K562 (cell line): ENCODE data around the gene CRAT. TPM values are rescaled to one million over a fixed set of nuclear protein-coding genes. Genes with fewer than 3 reads are reported as not detected.

Experiments
- CREBBP ChIP-seq: IDR thresholded peaks from one replicate; pipeline ENCODE4 v1.6.1; 2012; ENCODE audit warnings: low read depth, mild to moderate bottlenecking, control low read depth, inconsistent platforms, low read length
- ESRRB ChIP-seq: fragments of 250-450 bp; sonication (Bioruptor Pico); IDR thresholded peaks from 2 replicates; pipeline ENCODE4 v1.5.0; 2020; ENCODE audit warnings: mild to moderate bottlenecking, moderate library complexity, borderline replicate concordance
- ETV6 ChIP-seq, 3 experiments: fragments of 150-350 bp in 1 of 3; sonication (generic) in 1 of 3; formaldehyde crosslinking in 1 of 3; IDR thresholded peaks; 2 replicates each; pipeline versions ENCODE4 v1.6.1 to v1.8.0; 2014 to 2022; ENCODE audit warnings: borderline replicate concordance in 2 of 3, low read depth in 2 of 3, antibody characterized with exemption in 1 of 3, low read length in 1 of 3, mild to moderate bottlenecking in 1 of 3, missing genetic modification reagents in 1 of 3
- HEY1 ChIP-seq: fragments of 250-450 bp; sonication (Bioruptor Pico); IDR thresholded peaks from 2 replicates; pipeline ENCODE4 v1.5.0; 2020; ENCODE audit warnings: mild to moderate bottlenecking, moderate library complexity, borderline replicate concordance
- HMG20A ChIP-seq: fragments of 450-650 bp; formaldehyde crosslinking; conservative IDR thresholded peaks from 2 replicates; pipeline ENCODE4 v1.4.0; 2020; ENCODE audit warnings: mild to moderate bottlenecking, mixed read lengths
- ID3 ChIP-seq, 2 experiments: fragments of 250-450 bp in 1 of 2; fragments of 450-650 bp in 1 of 2; sonication (Bioruptor Pico) in 1 of 2; IDR thresholded peaks; 2 replicates each; pipeline versions ENCODE4 v1.6.1 to v1.8.0; 2016 to 2021; ENCODE audit warnings: mild to moderate bottlenecking in 2 of 2, moderate library complexity in 2 of 2, missing compliant biosample characterization in 1 of 2, missing genetic modification characterization in 1 of 2
- KLF13 ChIP-seq: fragments of 450-650 bp; IDR thresholded peaks from 2 replicates; pipeline ENCODE4 v1.6.1; 2016; ENCODE audit warnings: missing genetic modification characterization, low read depth, mild to moderate bottlenecking, missing compliant biosample characterization, moderate library complexity, borderline replicate concordance
- KLF16 ChIP-seq: IDR thresholded peaks from 2 replicates; pipeline ENCODE4 v1.6.1; 2016; ENCODE audit warnings: antibody characterized with exemption
- MECOM ChIP-seq: fragments of 250-450 bp; sonication (Bioruptor Pico); IDR thresholded peaks from 2 replicates; pipeline ENCODE4 v1.8.0; 2022; ENCODE audit warnings: inconsistent platforms
- MTA1 ChIP-seq: fragments of 450-650 bp; IDR thresholded peaks from 2 replicates; pipeline ENCODE4 v1.6.1; 2017; ENCODE audit warnings: borderline replicate concordance
- MYNN ChIP-seq, 2 experiments: sonication (generic); formaldehyde crosslinking in 1 of 2; IDR thresholded peaks; 2 replicates each; pipeline versions ENCODE4 v1.5.0 to v1.6.1; 2016 to 2020; ENCODE audit warnings: antibody characterized with exemption in 1 of 2, missing genetic modification reagents in 1 of 2
- NR3C1 ChIP-seq: sonication (generic); formaldehyde crosslinking; IDR thresholded peaks from 2 replicates; pipeline ENCODE4 v1.8.1; 2022; ENCODE audit warnings: missing genetic modification reagents
- POLR2AphosphoS5 ChIP-seq: IDR thresholded peaks from 2 replicates; pipeline ENCODE4 v1.6.1; 2011; ENCODE audit warnings: mild to moderate bottlenecking, low read depth, low read length, moderate library complexity; ENCODE audit not compliant: control insufficient read depth, insufficient read depth
- POLR2B ChIP-seq: fragments of 450-650 bp; IDR thresholded peaks from 2 replicates; pipeline ENCODE4 v1.6.1; 2018; ENCODE audit warnings: low read depth; ENCODE audit not compliant: partially characterized antibody
- PTRF ChIP-seq: fragments of 450-650 bp; IDR thresholded peaks from 2 replicates; pipeline ENCODE4 v1.6.1; 2016; ENCODE audit warnings: mild to moderate bottlenecking, missing genetic modification characterization, missing compliant biosample characterization
- RFX5 ChIP-seq: IDR thresholded peaks from 2 replicates; pipeline ENCODE4 v1.6.1; 2011; ENCODE audit warnings: low read depth, mild to moderate bottlenecking, improper control_type of control experiment, low read length
- SAFB2 ChIP-seq: fragments of 200-400 bp; formaldehyde crosslinking; IDR thresholded peaks from 2 replicates; pipeline ENCODE4 v1.6.1; 2018; ENCODE audit warnings: borderline replicate concordance, low read length, low read depth, moderate library complexity; ENCODE audit not compliant: severe bottlenecking
- SNAPC5 ChIP-seq: fragments of 250-450 bp; sonication (Bioruptor Pico); IDR thresholded peaks from 2 replicates; pipeline ENCODE4 v1.8.0; 2021; ENCODE audit warnings: moderate library complexity, mild to moderate bottlenecking, inconsistent platforms
- TEAD1 ChIP-seq, 2 experiments: fragments of 450-650 bp in 1 of 2; sonication (generic) in 1 of 2; formaldehyde crosslinking; IDR thresholded peaks; 2 replicates each; pipeline versions ENCODE4 v1.4.0 to v1.8.0; 2020 to 2022; ENCODE audit warnings: mild to moderate bottlenecking in 2 of 2, missing genetic modification reagents in 1 of 2
- WHSC1 ChIP-seq: IDR thresholded peaks from one replicate; pipeline ENCODE4 v1.6.1; 2012; ENCODE audit warnings: low read length, control low read depth, inconsistent platforms
- ZNF146 ChIP-seq: IDR thresholded peaks from one replicate; pipeline ENCODE4 v1.6.1; 2018; ENCODE audit warnings: missing compliant biosample characterization; ENCODE audit not compliant: unreplicated experiment
- ZNF224 ChIP-seq: sonication (generic); formaldehyde crosslinking; IDR thresholded peaks from 2 replicates; pipeline ENCODE4 v1.8.0; 2022; ENCODE audit warnings: mild to moderate bottlenecking, missing genetic modification reagents
- ZNF384 ChIP-seq: IDR thresholded peaks from 2 replicates; pipeline ENCODE4 v1.6.1; 2012; ENCODE audit warnings: low read depth, low read length, improper control_type of control experiment
- ZNF639 ChIP-seq, 2 experiments: fragments of 200-800 bp in 1 of 2; sonication (Bioruptor generic) in 1 of 2; sonication (generic) in 1 of 2; formaldehyde crosslinking in 1 of 2; IDR thresholded peaks in 1 of 2; conservative IDR thresholded peaks in 1 of 2; 2 replicates each; pipeline versions ENCODE4 v1.5.0 to v1.6.1; 2016 to 2020; ENCODE audit warnings: missing compliant biosample characterization in 1 of 2, missing genetic modification characterization in 1 of 2, missing genetic modification reagents in 1 of 2
- ZNF699 ChIP-seq: fragments of 250-450 bp; sonication (Bioruptor Pico); IDR thresholded peaks from 2 replicates; pipeline ENCODE4 v1.8.0; 2021; ENCODE audit warnings: mild to moderate bottlenecking, moderate library complexity; ENCODE audit not compliant: insufficient replicate concordance
- polyA plus RNA-seq, 8 experiments: library from polyadenylated mRNA; depleted of rRNA in 4 of 8; stranded (reverse) in 5 of 8; unstranded in 3 of 8; fragments of >200 nt; fragmentation: Nextera tagmentation in 2 of 8; fragmentation: Illumina TruSeq in 1 of 8; extraction: Ambion mirVana in 2 of 8; extraction: Trizol in 1 of 8; gene quantifications; 2 replicates each; pipeline versions ENCODE4 v1.2.1 to v1.2.3, GENCODE V29; 2011 to 2014; ENCODE audit warnings: inconsistent platforms in 1 of 8, missing spikeins in 1 of 8
- total RNA-seq, 7 experiments: library from RNA; depleted of rRNA in 6 of 7; stranded (reverse); fragments of >200 nt in 6 of 7; fragmentation: Illumina TruSeq in 2 of 7; extraction: Trizol in 2 of 7; gene quantifications; 2 replicates each; pipeline versions ENCODE4 v1.2.1 to v1.2.3, GENCODE V29; 2011 to 2021; ENCODE audit warnings: low replicate concordance in 1 of 7

Gene CRAT
- total and polyA plus RNA-seq, 9 of the 15 experiments (the other 6 are each of a cell fraction or from before 2014, with no cell fraction given) = 0.20 to 13.8 (median 5.4) TPM

GRCh38 chr9:129080601-129081387, 29.8 kb downstream of the CRAT start, which contains the start of gene DOLPP1 (continued):
- no peak for TF ChIP-seq SNAPC5
- peak; percentile 36 to 66; a peak in 1 of 4 replicates for TF ChIP-seq TEAD1 (CRISPR knock-in tag; IDR thresholded peaks at IDR 0.05)
- peak; percentile 88 for TF ChIP-seq RFX5
- peak; percentile 90 for TF ChIP-seq POLR2B
- peak; percentile 81 for TF ChIP-seq POLR2AphosphoS5
- TF ChIP-seq ZNF699 (CRISPR knock-in tag) = no peak
- TF ChIP-seq KLF13 (tag) = no peak; the same call in 1 of the 2 replicates
- TF ChIP-seq ETV6 (IDR thresholded peaks at IDR 0.05; ENCODE audit: borderline replicate concordance in 1 of 2, low read depth in 2 of 2, low read length in 1 of 2) = no peak
- no peak for TF ChIP-seq ETV6 (CRISPR knock-in tag; IDR thresholded peaks at IDR 0.05; ENCODE audit: borderline replicate concordance)
- TF ChIP-seq ZNF639 (CRISPR knock-in tag; conservative IDR thresholded peaks at IDR 0.05 in 1 of 2, IDR thresholded peaks at IDR 0.05 in 1 of 2) = peak in 1 of 2 experiments; percentile 98; a peak in 2 of 4 replicates
- no peak for TF ChIP-seq CREBBP
- TF ChIP-seq NR3C1 (CRISPR knock-in tag) = no peak
- TF ChIP-seq ESRRB (CRISPR knock-in tag) = no peak
- peak; percentile 76 for TF ChIP-seq MECOM
- peak; percentile 11; the same call in 1 of the 2 replicates for TF ChIP-seq ZNF384
- TF ChIP-seq HMG20A = no peak
- no peak for TF ChIP-seq MYNN (IDR thresholded peaks at IDR 0.05)
- no peak for TF ChIP-seq MYNN (CRISPR knock-in tag; IDR thresholded peaks at IDR 0.05)
- TF ChIP-seq ZNF224 (CRISPR knock-in tag) = no peak
- TF ChIP-seq HEY1 = no peak
- TF ChIP-seq MTA1 = peak; percentile 29; the same call in 1 of the 2 replicates
- no peak for TF ChIP-seq ID3 (CRISPR knock-in tag; IDR thresholded peaks at IDR 0.05)
- no peak for TF ChIP-seq ID3 (tag; IDR thresholded peaks at IDR 0.05)
- peak; percentile 48; the same call in 1 of the 2 replicates for TF ChIP-seq PTRF (tag)
- no peak for TF ChIP-seq ZNF146
- no peak for TF ChIP-seq SAFB2
- no peak for TF ChIP-seq WHSC1
- TF ChIP-seq KLF16 = no peak
